MCF 10A (cell line): ENCODE data around the gene PIGH. TPM values are rescaled to one million over a fixed set of nuclear protein-coding genes. Genes with fewer than 3 reads are reported as not detected.
A peak's percentile ranks its signal among the peaks of the same experiment; 100 is the strongest.

Experiments used
- BruUV-seq: library from RNA; stranded (reverse); fragments of 400-500 nt; replicated peaks from 2 replicates; lab custom pipeline; 2021; lab: Mats Ljungman, UMichigan
- CTCF ChIA-PET: fragments of 300-600 bp; sonication (Branson Sonifier 250); formaldehyde crosslinking; extraction: SDS; loops from one replicate; lab custom pipeline; 2021; ENCODE audit warnings: antibody characterized with exemption, inconsistent platforms; lab: Yijun Ruan, JAX
- POLR2A ChIA-PET: fragments of 300-600, 350-650 bp; sonication (Branson Sonifier 250); formaldehyde crosslinking; extraction: SDS; loops from one replicate; lab custom pipeline; 2020; ENCODE audit warnings: antibody characterized with exemption, inconsistent platforms; lab: Yijun Ruan, JAX
- DNase-seq: peaks from one replicate; pipeline ENCODE4 v3.0.0-alpha.2; 2018; ENCODE audit not compliant: unreplicated experiment
- H3K27ac Mint-ChIP-seq: one replicate; pipeline ENCODE4 v1.8.0; 2022; ENCODE audit warnings: mild to moderate bottlenecking, low read depth, mixed read lengths; ENCODE audit not compliant: unreplicated experiment
- H3K27me3 Mint-ChIP-seq: one replicate; pipeline ENCODE4 v1.8.0; 2022; ENCODE audit warnings: mixed read lengths; ENCODE audit not compliant: insufficient read depth, unreplicated experiment
- H3K36me3 Mint-ChIP-seq: one replicate; pipeline ENCODE4 v1.8.0; 2022; ENCODE audit warnings: mild to moderate bottlenecking, moderate library complexity, mixed read lengths; ENCODE audit not compliant: insufficient read depth, unreplicated experiment
- H3K4me1 Mint-ChIP-seq: one replicate; pipeline ENCODE4 v1.8.0; 2022; ENCODE audit warnings: mixed read lengths; ENCODE audit not compliant: insufficient read depth, unreplicated experiment
- H3K4me3 Mint-ChIP-seq: one replicate; pipeline ENCODE4 v1.8.0; 2022; ENCODE audit warnings: mild to moderate bottlenecking, moderate library complexity, mixed read lengths; ENCODE audit not compliant: unreplicated experiment
- H3K9me3 Mint-ChIP-seq: one replicate; pipeline ENCODE4 v1.8.0; 2022; ENCODE audit warnings: mixed read lengths; ENCODE audit not compliant: unreplicated experiment
- CTCF ChIP-seq: fragments of 200-600 bp; IDR thresholded peaks from one replicate; pipeline ENCODE4 v1.8.0; 2022; ENCODE audit warnings: antibody characterized with exemption, mild to moderate bottlenecking; ENCODE audit not compliant: unreplicated experiment
- intact Hi-C: fragments of 100-400 bp; cut with micrococcal nuclease; formaldehyde crosslinking; loops from 2 replicates; pipeline ENCODE4 v1.14.1; 2022
- total RNA-seq: library from RNA; stranded (reverse); gene quantifications from 2 replicates; pipeline ENCODE4 v1.2.3, GENCODE V29; 2022

The PIGH gene
- total RNA-seq, 1 experiment from 2014 or later, result 18.9 TPM

DNA sequence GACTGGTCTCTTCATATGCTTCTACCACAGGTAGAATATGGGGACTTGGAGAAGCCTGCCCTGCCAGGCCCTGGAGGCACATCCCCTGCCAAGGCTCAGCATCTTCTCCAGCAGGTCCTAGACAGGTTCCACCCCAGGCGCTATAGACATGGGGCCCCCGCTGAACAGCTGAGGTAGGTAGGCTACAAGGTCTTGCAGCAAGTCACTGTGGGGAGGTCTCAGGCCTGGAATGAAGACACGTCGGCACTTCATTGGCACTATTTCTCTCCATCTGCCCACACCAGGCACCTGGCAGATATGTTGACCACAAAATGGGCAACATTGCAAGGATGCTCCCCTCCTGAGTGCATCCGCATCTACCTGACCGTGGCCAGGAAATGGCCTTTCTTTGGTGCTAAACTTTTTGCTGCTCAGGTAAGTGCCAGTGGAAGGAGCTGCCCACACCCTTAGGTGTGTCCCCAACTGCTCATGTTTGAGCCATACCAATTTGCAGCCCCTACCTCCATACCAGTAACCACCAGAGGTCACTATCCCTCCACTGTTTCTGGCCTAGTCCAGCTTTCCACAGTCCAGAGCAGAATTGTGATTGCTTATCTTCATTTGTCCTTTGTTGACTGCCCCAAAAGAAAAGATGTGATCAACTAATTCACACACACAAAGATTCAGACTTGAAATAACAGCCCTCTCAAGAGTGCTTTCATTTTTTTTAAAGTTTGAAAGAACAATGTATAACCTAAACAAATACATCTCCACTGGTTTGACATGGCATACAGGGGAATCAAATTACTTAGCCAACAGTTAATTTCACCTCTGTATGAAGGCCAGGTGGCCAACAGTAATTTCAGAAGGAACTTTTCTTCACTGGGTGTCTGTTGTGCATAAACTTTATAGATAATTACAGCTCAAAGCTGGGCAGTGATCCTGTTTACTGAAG lies 16.1 kb downstream of the PIGH start:
- ChIA-PET CTCF (interaction anchor here (0.6 to 10.6 kb wide), 47 partner anchors 10 to 1584 kb away, joined by 3 to 132 read pairs (median 4); partner anchors contain the start of genes ARG2, PIGH, PLEK2 and RDH12), POLR2A (interaction anchor here (0.6 to 2.7 kb wide), 6 partner anchors 15 to 112 kb away, joined by 3 to 13 read pairs (median 6); partner anchors contain the start of genes PIGH and RDH11)
- intact Hi-C loops, result loop anchor here (1.0 kb wide), 3 partner anchors 35 to 120 kb away; partner anchors contain the start of gene ARG2
- Mint-ChIP-seq H3K9me3 (no peaks in the 10 kb centered on the region), H3K36me3 (peaks cover 20% of the 10 kb centered on the region), H3K27me3 (no peaks in the 10 kb centered on the region), H3K4me3 (no peak overlapping the region), H3K4me1 (no peaks in the 10 kb centered on the region), H3K27ac (no peak overlapping the region)
- no TSS peak for BruUV-seq
- DNase-seq, result peak; percentile 66
- TF ChIP-seq CTCF, result peak; percentile 65

DNA sequence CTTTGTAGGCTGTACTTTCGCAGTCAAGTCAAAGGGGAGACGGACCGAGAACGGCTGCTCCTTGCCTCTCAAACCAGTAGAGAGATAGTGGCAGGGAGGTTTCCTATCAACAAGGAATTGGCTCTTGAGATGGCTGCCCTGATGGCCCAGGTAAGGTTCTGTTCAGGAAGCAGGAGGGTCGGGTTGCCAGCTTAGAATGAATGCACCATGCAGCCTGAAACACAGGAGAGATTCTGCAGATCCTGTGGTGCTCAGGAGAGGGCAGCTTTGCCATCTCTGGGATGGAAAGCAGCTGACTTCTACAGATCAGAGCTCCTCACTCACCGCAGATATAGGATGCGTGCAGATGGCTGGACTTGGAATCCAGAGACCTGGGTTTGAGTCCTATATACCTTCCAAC lies 18.0 kb downstream of the PIGH start:
- H3K9me3 Mint-ChIP-seq, result no peaks in the 10 kb centered on the region
- H3K27me3 Mint-ChIP-seq, result no peaks in the 10 kb centered on the region
- H3K4me1 Mint-ChIP-seq, result no peaks in the 10 kb centered on the region
- ChIA-PET POLR2A (no interaction called here), CTCF (interaction anchor here (0.6 to 10.6 kb wide), 9 partner anchors 9 to 156 kb away, joined by 3 to 132 read pairs (median 12); partner anchors contain the start of gene RDH12)
- no peak overlapping the region for H3K27ac Mint-ChIP-seq
- no peak for TF ChIP-seq CTCF
- BruUV-seq, result no TSS peak
- DNase-seq, result no peak
- H3K4me3 Mint-ChIP-seq, result no peak overlapping the region
- intact Hi-C loops, result no loop called here
- peaks cover under 1% of the 10 kb centered on the region for H3K36me3 Mint-ChIP-seq

DNA sequence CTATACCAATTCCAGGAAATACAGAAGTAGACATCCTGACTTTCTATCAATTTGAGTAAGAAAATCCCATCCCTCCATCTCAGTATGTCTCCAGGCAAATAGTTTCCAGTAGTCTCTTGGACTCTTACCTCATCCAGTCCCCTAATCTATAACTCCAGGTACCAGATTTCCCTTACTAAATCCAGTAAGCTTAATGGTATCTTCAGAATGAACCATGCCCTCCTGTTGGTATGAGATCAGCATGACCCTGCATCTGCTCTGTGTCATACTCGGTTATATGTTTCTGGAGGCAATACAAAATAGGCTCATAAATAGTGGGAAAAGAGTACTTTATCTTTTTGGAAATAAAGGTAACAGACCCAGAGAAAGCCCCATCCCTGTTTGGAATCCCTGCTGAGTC lies 18.4 kb downstream of the PIGH start:
- CTCF ChIA-PET, result interaction anchor here (0.6 to 10.6 kb wide), 13 partner anchors 9 to 1240 kb away, joined by 3 to 132 read pairs (median 5); partner anchors contain the start of genes PIGH and RDH12
- BruUV-seq, result no TSS peak
- DNase-seq, result no peak
- H3K27ac Mint-ChIP-seq, result no peak overlapping the region
- H3K27me3 Mint-ChIP-seq, result no peaks in the 10 kb centered on the region
- POLR2A ChIA-PET, result interaction anchor here (1.4 kb wide), 1 partner anchor 17 kb away, joined by 3 read pairs; no protein-coding TSS in a partner anchor
- H3K36me3 Mint-ChIP-seq, result no peaks in the 10 kb centered on the region
- no peak for TF ChIP-seq CTCF
- intact Hi-C loops, result no loop called here
- H3K4me3 Mint-ChIP-seq, result no peak overlapping the region
- H3K9me3 Mint-ChIP-seq, result no peaks in the 10 kb centered on the region
- H3K4me1 Mint-ChIP-seq, result no peaks in the 10 kb centered on the region
